ENCODE measurements around the gene LRRC37A2.
"Not testable (repeated sequence)": the region's sequence is repeated elsewhere in the genome, so short reads cannot be mapped to it uniquely, and the experiment has no call there.

The LRRC37A2 gene

DNA sequence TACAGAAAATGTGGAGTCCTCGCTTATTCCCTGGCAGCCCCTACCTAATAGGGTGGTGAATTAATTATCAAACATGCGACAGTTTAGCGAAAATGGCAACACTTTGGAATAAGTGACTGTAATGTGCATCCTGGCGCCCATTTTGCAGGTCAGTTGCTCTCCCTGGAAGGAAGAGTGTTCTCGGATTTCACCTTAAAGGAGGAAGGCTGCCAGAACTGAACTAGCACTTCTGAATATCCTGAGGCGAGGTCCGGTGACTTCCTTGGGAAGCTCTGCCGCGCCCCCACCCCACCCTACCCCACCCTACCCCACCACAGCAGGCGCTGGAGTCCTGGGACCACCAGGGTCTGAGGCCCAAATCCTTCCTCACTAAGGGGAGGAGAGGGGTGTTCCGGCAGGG, at the start of gene LRRC37A2:
TSS of gene LRRC37A2 (plus strand) at position 301 of the 400 bp plus-strand sequence. CDS start 245 bp downstream, outside the sequence.
- not testable (repeated sequence) for DNase-seq (ENCODE audit: low read depth, low spot score); H3K27ac ChIP-seq

DNA sequence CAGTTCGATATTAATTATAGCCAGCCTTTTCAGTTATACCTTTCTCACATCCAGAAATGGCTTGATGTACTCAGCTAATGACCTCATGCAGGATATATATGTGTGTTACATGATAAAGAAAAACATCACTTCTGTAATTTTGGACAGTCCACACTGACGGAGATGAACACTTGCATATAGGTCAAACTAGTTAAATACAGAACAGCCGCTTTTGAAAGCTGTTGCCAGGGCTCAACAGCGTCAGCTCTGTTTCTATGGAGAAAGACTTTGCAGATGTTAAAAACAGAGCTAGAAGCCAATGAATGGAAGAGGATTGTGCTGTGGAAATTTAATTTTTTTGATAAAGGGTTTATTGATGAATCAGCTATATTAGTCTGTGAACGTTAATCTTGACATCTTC, 44.6 kb upstream of the LRRC37A2 start:
- DNase-seq (ENCODE audit: low read depth, low spot score); H3K27ac ChIP-seq: not testable (repeated sequence)

DNA sequence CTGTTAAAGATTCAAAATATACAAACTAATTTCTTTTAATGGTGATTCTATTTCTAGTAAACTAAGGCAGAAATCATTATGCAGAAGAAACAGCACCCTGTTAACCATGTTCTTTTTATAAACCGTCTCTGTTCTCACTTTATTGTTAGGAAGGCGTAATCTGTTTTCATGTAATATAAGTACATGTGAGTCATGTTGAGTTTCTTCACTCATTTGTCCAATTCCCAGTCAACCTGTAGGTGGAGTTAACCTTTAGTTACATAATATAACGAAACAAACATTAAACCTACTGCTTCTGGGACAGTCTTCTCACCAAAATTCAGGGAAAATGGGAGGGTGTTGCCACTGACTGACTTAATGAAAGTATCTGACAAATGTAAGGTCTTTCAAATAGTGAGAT, 37.8 kb upstream of the LRRC37A2 start:
- DNase-seq (ENCODE audit: low read depth, low spot score); H3K27ac ChIP-seq: not testable (repeated sequence)

DNA sequence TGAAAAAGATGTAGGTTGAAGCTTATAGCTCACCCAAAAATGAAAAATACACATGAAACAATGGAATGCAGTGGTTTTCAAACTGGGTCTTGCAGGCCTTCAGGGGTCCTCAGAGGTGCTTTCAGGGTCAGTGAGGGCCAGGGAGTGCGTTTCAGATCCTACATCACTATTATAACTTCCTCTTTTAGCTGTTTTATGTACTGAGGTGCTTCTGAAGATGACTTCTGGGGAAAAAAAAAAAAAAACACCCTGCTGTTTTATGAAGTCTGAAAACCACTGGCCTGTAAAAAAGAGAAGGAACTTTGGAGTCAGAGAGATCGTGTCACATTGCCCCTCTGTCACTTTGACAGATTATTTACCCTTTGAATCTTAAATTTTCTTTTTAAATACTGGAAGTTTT, 36.7 kb upstream of the LRRC37A2 start:
- DNase-seq (ENCODE audit: low read depth, low spot score); H3K27ac ChIP-seq: not testable (repeated sequence)

DNA sequence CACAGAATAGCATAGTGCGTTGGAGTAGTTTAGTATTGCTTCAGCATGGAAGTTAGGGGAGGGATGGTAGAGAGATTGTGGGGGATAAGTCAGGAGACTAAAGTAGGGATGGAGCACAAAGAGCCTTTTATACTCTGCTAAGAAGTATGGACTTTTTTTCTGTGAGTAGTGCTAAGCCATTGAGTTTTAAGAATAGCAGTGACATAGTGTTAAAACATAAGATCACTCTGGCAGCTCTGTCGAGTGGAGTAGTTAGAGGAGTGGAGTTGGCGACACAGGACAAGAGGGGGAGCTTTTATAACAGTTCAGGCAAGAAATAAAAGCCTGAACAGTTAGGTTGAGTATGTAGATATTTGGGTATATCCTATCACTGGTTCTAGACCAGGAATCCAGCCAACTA, 33.4 kb upstream of the LRRC37A2 start:
- not testable (repeated sequence) for H3K27ac ChIP-seq; DNase-seq (ENCODE audit: low read depth, low spot score)

DNA sequence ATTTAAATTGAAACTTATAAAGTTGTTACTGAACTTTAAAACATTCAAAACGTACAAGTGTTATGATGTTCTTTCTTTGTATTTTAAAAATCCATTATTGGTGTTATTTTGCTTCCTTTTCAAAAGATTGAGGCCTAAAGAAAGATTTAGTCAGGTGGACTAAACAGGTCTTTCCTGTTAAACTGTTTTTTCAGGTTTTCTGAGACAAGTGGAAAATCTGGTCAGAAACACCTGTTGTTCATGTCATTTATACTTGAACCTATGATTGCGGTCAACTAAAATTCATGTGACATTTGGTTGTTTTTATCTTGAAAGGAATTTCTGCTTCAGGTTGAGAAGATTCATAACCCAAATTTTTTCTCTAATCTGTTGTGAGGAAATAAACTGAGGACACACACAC, 31.0 kb upstream of the LRRC37A2 start:
- not testable (repeated sequence) for H3K27ac ChIP-seq; DNase-seq (ENCODE audit: low read depth, low spot score)

DNA sequence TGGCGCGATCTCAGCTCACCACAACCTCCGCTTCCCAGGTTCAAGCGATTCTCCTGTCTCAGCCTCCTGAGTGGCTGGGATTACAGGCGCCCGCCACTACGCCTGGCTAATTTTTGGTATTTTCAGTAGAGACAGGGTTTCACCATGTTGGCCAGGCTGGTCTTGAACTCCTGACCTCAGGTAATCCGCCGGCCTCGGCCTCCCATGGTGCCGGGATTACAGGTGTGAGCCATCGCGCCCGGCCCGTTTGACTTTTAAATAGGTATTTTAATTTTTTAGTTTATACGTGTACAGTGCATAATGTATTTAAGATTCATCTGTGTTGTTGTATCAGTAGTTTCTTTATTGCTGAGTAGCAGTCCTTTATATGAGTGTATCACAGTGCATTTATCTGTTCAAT, 20.2 kb upstream of the LRRC37A2 start:
- not testable (repeated sequence) for DNase-seq (ENCODE audit: low read depth, low spot score); H3K27ac ChIP-seq

DNA sequence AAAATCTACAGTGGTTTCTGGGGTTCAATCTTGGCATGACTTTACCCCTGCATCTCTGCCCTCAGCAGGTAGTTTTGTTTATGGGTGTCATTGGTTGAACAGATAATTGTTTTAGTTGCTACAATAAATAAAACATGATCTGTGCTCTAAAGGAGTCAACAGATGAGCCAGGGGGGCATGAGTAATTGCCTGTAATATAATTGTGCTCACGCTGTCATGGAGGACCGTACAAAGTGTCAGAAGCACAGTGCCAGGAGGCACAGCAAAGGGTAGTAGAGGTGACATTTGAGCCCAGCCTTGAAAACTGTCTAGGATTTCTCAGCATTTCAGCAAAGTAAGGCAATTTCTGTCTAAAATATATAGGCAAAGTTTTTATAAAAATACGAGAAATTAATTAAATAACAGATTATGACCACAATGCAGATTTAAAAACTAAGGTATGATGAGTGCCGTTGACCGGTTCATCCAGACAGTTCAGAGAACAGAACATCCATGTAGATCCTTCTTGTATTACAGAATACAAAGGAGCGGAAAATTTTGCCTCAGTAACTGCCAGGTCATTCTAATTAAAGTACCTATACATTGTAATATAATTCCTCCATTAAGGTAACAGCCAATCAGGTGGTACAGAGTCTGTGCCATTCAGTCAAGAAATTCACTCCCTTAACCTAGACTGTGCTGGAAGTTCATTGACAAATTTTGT, 12.7 kb upstream of the LRRC37A2 start:
- H3K27ac ChIP-seq; DNase-seq (ENCODE audit: low read depth, low spot score): not testable (repeated sequence)

DNA sequence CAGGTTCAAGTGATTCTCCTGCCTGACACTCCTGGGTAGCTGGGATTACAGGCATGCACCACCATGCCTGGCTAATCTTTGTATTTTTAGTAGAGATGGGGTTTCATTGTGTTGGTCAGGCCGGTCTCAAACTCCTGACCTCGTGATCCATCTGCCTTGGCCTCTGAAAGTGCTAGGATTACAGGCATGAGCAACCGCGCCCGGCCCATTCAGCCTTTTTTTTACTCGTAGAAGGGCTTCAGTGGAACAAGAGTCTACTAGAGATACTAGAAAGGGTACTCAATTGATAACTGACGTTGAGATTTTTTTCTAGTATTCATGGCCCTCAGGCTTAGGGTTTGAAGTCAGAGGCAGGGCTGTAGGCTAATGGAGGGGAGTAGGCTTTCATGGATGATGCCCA, 6.4 kb upstream of the LRRC37A2 start:
- not testable (repeated sequence) for H3K27ac ChIP-seq; DNase-seq (ENCODE audit: low read depth, low spot score)

DNA sequence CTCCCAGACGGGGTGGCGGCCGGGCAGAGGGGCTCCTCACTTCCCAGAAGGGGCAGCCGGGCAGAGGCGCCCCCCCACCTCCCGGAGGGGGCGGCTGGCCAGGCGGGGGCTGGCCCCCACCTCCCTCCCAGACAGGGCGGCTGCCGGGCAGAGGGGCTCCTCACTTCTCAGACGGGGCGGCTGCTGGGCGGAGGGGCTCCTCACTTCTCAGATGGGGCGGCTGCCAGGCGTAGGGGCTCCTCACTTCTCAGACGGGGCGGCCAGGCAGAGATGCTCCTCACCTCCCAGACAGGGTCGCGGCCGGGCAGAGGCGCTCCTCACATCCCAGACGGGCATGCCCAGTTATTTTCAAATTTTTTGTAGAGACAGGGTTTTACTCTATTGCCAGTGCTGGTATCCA, 22.4 kb downstream of the LRRC37A2 start:
- H3K27ac ChIP-seq; DNase-seq (ENCODE audit: low read depth, low spot score): not testable (repeated sequence)

DNA sequence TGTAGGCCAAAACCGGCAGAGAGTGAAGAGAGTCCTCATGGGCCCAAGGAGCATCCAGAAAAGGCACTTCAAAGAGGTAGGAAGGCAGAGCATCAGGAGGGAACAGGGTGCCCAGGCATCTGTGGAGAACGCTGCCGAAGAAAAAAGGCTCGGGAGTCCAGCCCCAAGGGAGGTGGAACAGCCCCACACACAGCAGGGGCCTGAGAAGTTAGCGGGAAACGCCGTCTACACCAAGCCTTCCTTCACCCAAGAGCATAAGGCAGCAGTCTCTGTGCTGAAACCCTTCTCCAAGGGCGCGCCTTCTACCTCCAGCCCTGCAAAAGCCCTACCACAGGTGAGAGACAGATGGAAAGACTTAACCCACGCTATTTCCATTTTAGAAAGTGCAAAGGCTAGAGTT, 36.3 kb downstream of the LRRC37A2 start:
- DNase-seq (ENCODE audit: low read depth, low spot score): not testable (repeated sequence)

DNA sequence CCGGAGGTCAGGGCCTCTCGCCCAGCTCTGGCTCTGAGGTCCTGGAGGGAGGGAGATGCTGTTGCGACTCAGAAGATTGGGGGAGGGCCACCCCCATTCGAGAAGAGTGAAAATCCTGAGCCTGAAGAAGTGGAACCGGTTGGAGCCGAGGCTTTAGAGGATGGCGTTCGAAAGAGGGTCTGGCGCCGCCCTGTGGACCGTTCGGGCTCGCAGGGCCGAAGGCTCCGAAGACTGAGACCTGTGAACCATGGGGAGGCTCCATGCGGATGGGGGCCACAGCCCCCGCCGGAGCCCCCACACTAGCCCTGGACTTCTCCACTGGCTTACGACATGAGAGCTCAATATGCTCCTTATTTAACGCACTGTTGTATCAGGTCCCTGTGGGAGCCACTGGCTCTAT, 46.9 kb downstream of the LRRC37A2 start:
- DNase-seq (ENCODE audit: low read depth, low spot score); H3K27ac ChIP-seq: not testable (repeated sequence)

More for the DNA sequence above, 36.3 kb downstream of the LRRC37A2 start:
- not testable (repeated sequence) for H3K27ac ChIP-seq

DNA sequence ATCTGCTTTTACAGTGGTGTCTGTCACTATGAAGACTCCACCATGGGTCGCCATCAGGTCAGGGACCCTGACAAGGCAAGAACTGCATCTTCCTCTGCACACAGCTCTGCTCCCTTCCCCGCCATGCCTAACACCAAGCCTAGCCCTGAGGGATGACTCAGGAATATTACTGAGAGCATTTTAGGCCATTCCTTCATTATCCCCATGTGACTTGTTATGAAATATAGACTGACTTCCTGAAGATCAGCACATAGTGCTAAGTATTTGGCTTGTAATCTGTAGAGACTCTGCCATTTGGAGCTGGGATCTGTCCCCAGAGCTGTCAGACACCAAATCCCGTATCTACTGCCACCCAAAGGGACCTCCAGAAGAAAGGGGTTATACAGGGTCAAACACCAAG, 47.8 kb downstream of the LRRC37A2 start:
- not testable (repeated sequence) for DNase-seq (ENCODE audit: low read depth, low spot score); H3K27ac ChIP-seq

DNA sequence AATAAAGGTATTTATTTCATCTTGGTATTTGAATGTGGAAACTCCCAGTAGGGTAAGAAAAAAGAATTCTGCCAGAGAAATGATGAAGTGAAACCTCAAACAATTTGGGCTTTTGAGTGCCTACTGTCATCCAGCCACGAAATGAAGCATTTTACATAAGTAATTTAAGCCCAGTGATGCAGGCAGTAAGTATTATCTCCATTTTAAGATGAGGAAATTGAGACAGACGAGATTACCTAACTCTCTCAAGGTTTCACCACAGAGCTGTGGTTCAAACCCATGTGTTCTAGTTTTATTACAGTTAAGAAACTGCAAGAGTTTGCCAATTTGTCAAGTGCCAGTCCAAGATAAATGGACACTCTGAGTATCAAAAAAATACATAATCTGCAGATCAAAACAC, 54.0 kb downstream of the LRRC37A2 start:
- not testable (repeated sequence) for H3K27ac ChIP-seq; DNase-seq (ENCODE audit: low read depth, low spot score)

DNA sequence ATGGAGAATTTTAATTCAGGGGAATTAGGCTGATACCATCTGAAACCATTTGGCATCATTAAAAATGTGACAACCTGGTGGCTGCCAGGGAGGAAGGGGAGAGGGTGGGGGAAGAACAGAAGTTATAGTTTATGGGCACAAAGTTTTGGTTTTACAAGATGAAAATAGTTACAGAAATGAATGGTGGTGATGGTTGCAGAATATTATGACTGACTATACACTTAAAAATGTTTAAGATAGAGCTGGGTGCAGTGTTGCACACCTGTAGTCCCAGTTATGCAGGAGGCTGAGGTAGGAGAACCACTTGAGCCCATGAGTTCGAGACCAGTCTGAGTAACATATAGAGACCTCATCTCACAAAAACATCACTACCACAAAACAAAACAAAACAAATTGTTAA, 54.7 kb downstream of the LRRC37A2 start:
- DNase-seq (ENCODE audit: low read depth, low spot score); H3K27ac ChIP-seq: not testable (repeated sequence)

DNA sequence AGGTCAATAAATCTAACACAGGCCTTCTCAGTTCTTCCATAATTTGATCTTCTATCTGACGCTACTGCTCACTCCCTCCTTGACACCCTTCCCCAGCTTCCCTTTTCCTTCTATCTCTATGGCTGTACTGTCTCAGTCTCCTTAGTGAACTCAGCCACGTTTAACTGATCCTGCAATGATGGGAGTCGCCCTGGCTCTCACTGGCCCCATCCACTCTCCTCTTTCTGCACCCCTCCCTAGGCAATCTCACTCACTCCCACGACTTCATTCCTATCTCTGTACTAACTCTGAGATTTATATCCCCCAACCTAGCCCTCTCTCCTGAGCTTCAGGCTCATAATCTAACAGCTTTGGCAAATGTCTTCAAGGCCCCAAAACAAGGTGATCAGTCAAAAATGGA, 59.5 kb downstream of the LRRC37A2 start:
- not testable (repeated sequence) for H3K27ac ChIP-seq

DNA sequence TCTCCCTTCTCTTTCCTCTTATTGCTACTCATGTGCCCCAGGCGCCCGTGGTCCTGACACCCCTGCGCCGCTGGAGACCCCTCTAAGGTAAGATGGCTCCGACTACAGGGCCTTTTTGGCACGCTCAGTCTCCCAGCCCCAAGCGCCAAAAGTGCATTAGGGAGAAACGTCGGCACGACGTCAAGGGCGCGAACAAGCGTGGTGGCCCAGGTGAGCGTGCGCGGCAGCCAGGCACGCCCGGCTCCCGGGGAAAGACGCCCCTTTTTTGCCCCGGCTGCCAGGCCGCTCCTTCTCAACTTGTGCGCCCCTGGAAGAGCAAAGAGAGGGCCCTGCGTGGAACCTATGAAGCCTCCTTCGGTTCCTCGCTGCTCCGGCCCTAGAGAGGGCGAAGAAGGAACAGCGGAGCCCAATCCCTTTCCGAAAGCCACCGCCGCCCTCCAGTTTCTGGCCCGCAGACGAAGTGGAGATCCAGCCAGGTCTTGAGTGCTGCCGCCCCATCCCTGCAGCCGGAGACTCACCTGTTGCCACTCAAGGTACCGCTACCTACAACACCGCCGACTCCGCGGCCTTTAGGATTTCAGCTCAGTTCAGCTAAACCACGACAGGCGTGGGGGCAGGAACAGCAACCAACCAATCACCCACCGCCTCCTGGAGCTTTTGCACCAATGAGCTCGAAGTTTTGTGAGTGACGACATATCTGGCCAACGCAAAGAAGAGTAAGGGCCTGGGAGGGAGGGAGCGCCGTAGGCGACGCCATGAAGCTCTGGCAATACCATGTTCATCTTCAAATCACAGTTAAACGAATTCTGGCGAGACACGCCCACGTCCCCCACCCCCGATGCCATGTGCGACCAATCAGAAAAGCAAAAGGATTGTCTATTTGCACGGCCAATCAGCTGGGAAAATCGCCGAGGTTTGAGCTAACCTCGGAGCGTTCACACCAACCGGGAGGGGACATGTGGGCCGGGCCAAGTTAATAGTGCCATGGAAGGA, 67.1 kb downstream of the LRRC37A2 start, which contains the start of gene ARL17A:
TSS of gene ARL17A (minus strand) at position 609 of the 993 bp plus-strand sequence. CDS start 3,369 bp downstream, outside the sequence.
- DNase-seq (ENCODE audit: low read depth, low spot score); H3K27ac ChIP-seq: not testable (repeated sequence)

More for the DNA sequence above, 59.5 kb downstream of the LRRC37A2 start:
- DNase-seq (ENCODE audit: low read depth, low spot score): not testable (repeated sequence)

DNA sequence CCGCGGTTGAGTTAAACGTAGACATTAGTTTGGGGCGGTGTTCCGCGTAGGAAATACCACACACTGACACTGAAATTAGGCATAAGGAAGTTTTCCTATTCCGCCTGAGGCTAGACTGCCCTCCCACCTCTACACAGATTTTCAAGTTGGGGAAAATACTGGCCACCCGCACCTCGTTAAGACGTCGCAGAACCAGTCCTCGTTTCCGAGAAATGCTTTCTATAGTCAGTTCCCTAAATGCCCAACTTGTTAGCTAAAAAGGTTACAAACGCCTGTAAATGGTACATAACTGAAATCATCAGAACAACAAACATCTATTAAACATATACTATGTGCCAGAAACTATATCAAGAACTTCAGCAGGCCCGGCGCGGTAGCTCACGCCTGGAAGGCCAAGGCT, 67.8 kb downstream of the LRRC37A2 start:
- not testable (repeated sequence) for DNase-seq (ENCODE audit: low read depth, low spot score); H3K27ac ChIP-seq

DNA sequence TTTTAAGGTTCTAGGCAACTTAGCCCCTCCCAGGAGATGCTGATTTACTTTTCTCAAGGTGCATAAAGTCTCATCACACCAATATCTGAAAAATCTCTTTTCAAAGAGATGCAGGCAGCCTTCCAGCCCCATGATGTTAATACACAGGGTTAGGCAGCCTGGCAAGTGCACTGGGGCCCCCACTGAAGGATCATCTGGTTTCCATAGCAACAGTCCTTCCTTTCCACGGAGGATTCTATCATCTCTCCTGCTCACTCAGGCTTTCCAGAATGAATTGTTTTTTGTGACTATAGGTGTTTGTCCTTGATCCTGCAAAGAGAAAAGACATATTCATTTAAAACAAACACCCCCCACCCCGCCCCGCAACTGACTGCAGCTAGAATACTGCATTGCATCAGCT, 73.2 kb downstream of the LRRC37A2 start:
- H3K27ac ChIP-seq; DNase-seq (ENCODE audit: low read depth, low spot score): not testable (repeated sequence)

Measured in epithelial cell of prostate (primary cell).